Lower leg skin (tissue), 3 donors: ENCODE results near the gene TEN1.

Experiments used
- POLR2A ChIP-seq, 2 donors: fragments of 450-650 bp; IDR thresholded peaks; one replicate each; pipeline ENCODE4 v1.6.1; 2016 to 2017; ENCODE audit warnings: antibody characterized with exemption in 2 of 2, mild to moderate bottlenecking in 1 of 2, moderate library complexity in 1 of 2
- TF ChIP-seq, protein P1 (sequence below), 3 donors: fragments of 450-650 bp; IDR thresholded peaks; one replicate each; pipeline ENCODE4 v1.5.1; 2016; ENCODE audit warnings: antibody characterized with exemption in 3 of 3, mild to moderate bottlenecking in 3 of 3, moderate library complexity in 2 of 3

DNA sequence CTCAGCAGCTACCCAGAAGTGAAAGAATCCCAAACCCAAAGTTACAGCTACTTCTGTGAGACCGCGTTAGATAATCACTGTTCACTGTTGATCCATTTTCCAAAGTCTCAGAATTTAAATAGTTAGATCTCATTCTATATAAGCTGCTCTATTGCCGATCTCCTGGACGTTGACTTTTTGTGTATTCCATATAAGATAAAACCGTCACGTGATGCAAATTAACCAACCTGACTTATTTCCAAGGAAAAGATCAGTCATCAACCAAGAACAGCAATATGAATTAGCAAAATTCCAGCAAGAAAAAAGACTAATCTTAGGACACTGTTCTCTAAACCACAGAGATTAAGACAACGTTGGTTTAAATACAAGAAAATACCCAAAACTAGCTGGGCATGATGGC lies 8.4 kb upstream of the TEN1 start:
- TF ChIP-seq, protein P1, sequence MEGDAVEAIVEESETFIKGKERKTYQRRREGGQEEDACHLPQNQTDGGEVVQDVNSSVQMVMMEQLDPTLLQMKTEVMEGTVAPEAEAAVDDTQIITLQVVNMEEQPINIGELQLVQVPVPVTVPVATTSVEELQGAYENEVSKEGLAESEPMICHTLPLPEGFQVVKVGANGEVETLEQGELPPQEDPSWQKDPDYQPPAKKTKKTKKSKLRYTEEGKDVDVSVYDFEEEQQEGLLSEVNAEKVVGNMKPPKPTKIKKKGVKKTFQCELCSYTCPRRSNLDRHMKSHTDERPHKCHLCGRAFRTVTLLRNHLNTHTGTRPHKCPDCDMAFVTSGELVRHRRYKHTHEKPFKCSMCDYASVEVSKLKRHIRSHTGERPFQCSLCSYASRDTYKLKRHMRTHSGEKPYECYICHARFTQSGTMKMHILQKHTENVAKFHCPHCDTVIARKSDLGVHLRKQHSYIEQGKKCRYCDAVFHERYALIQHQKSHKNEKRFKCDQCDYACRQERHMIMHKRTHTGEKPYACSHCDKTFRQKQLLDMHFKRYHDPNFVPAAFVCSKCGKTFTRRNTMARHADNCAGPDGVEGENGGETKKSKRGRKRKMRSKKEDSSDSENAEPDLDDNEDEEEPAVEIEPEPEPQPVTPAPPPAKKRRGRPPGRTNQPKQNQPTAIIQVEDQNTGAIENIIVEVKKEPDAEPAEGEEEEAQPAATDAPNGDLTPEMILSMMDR (IDR thresholded peaks at IDR 0.05) = no peak
- TF ChIP-seq POLR2A (IDR thresholded peaks at IDR 0.05) = no peak
